IPS DF 6.9 (cell line): Measurements from ENCODE around the gene CCL7.
"Not testable (repeated sequence)": the region's sequence is repeated elsewhere in the genome, so short reads cannot be mapped to it uniquely, and the experiment has no call there.

ENCODE experiments used
- DNase-seq: peaks from one replicate; pipeline ENCODE4 v3.0.0-alpha.2; 2013; ENCODE audit warnings: low read depth, low spot score
- H3K27ac ChIP-seq: one replicate; pipeline ENCODE4 v1.5.1; 2013; ENCODE audit warnings: low read length, control low read depth
- H3K27me3 ChIP-seq: 2 replicates; pipeline ENCODE4 v1.6.1; 2013; ENCODE audit warnings: mild to moderate bottlenecking, low read length; ENCODE audit not compliant: control insufficient read depth, insufficient read depth
- H3K36me3 ChIP-seq: 2 replicates; pipeline ENCODE4 v1.6.1; 2013; ENCODE audit warnings: low read length; ENCODE audit not compliant: control insufficient read depth, insufficient read depth
- H3K4me1 ChIP-seq: 2 replicates; pipeline ENCODE4 v1.6.1; 2013; ENCODE audit warnings: low read length; ENCODE audit not compliant: control insufficient read depth, insufficient read depth
- H3K4me3 ChIP-seq: 2 replicates; pipeline ENCODE4 v1.5.1; 2013; ENCODE audit warnings: mild to moderate bottlenecking, low read length
- H3K9me3 ChIP-seq: 2 replicates; pipeline ENCODE4 v1.6.1; 2013; ENCODE audit warnings: low read length, inconsistent platforms; ENCODE audit not compliant: control insufficient read depth, insufficient read depth
- WGBS: extraction: QIAGEN DNeasy Blood & Tissue Kit; methylation state at CpG from one replicate; pipeline ENCODE4 v1.1.7; 2013; ENCODE audit warnings: mixed read lengths, missing lambda C conversion rate; ENCODE audit not compliant: insufficient read length, insufficient coverage; 5-methylcytosine and 5-hydroxymethylcytosine counted together

CCL7 gene

GRCh38 chr17:34269969-34270368 lies at the start of gene CCL7:
Gene CCL7 (plus strand): TSS chr17:34270221. CDS start chr17:34270291, 70 bp downstream.
- H3K4me3 ChIP-seq: no peak within 1 kb of the TSS
- WGBS: no CpG with 5 or more reads among the region's 1 CpG
- no peaks in the 10 kb centered on the region for H3K36me3 ChIP-seq
- no peaks in the 10 kb centered on the region for H3K27me3 ChIP-seq
- no peaks in the 10 kb centered on the region for H3K4me1 ChIP-seq
- H3K27ac ChIP-seq: no peak within 1 kb of the TSS
- no peak for DNase-seq
- H3K9me3 ChIP-seq: no peaks in the 10 kb centered on the region

GRCh38 chr17:34220752-34221395 lies 49.1 kb upstream of the CCL7 start:
- Histone ChIP-seq H3K36me3 (no peaks in the 10 kb centered on the region), H3K27ac (no peak overlapping the region), H3K4me3 (no peak overlapping the region), H3K4me1 (no peaks in the 10 kb centered on the region), H3K27me3 (no peaks in the 10 kb centered on the region), H3K9me3 (no peaks in the 10 kb centered on the region)
- no peak for DNase-seq
- no CpG with 5 or more reads among the region's 5 CpGs for WGBS

DNA sequence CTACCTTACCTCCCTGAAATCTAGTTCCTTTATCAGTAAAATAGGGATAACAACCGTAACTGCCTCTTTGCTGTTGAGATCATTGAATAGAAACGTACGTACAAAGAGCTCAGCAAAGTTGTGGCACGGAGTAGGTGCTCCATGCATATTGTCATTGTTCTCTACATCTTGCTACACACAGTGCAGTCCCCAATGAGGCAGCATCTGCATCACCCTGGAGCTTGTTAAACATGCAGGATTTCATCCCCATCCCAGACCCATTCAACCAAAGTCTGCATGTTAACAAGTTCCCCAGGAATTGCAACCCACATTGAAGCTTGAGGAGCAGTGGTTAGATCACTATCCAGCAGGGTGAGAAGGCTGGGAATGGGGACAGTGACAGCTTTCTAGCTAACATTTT lies 48.6 kb upstream of the CCL7 start:
- DNase-seq: no peak
- Histone ChIP-seq H3K4me1 (no peaks in the 10 kb centered on the region), H3K27ac (no peak overlapping the region), H3K36me3 (no peaks in the 10 kb centered on the region), H3K4me3 (no peak overlapping the region), H3K9me3 (no peaks in the 10 kb centered on the region), H3K27me3 (no peaks in the 10 kb centered on the region)
- no CpG with 5 or more reads among the region's 4 CpGs for WGBS

GRCh38 chr17:34222722-34223497 lies 47.1 kb upstream of the CCL7 start:
- H3K9me3 ChIP-seq: no peaks in the 10 kb centered on the region
- no peaks in the 10 kb centered on the region for H3K4me1 ChIP-seq
- no peak for DNase-seq
- H3K4me3 ChIP-seq: no peak overlapping the region
- H3K27me3 ChIP-seq: no peaks in the 10 kb centered on the region
- no peak overlapping the region for H3K27ac ChIP-seq
- no peaks in the 10 kb centered on the region for H3K36me3 ChIP-seq
- no CpG with 5 or more reads among the region's 3 CpGs for WGBS

GRCh38 chr17:34225046-34225445 lies 45.0 kb upstream of the CCL7 start:
- no peaks in the 10 kb centered on the region for H3K36me3 ChIP-seq
- no CpG with 5 or more reads among the region's 9 CpGs for WGBS
- H3K9me3 ChIP-seq: no peaks in the 10 kb centered on the region
- no peaks in the 10 kb centered on the region for H3K27me3 ChIP-seq
- no peak for DNase-seq
- no peaks in the 10 kb centered on the region for H3K4me1 ChIP-seq
- H3K27ac ChIP-seq: no peak overlapping the region
- H3K4me3 ChIP-seq: no peak overlapping the region

- no peaks in the 10 kb centered on the region for H3K4me1 ChIP-seq
- no peak for DNase-seq
- no peaks in the 10 kb centered on the region for H3K9me3 ChIP-seq
- no peak overlapping the region for H3K4me3 ChIP-seq
- H3K27ac ChIP-seq: no peak overlapping the region
- no peaks in the 10 kb centered on the region for H3K27me3 ChIP-seq
- H3K36me3 ChIP-seq: no peaks in the 10 kb centered on the region
- WGBS: no CpG with 5 or more reads among the region's 3 CpGs
Observed at GRCh38 chr17:34226011-34226743, 43.8 kb upstream of the CCL7 start.

DNA sequence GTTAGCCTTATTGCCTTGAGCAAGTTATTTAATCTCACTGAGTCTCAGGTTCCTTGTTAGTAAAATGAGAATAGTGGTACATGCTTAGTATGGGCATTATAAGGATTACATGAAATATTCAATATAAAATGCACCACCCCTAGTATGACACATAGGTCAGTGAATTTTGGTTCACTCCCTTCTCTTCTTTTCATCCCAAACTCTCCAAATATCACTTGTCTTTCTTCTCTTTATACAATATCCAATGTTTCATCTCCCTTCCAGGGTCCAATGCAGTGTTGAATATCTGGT lies 43.3 kb upstream of the CCL7 start:
- no peaks in the 10 kb centered on the region for H3K9me3 ChIP-seq
- no peaks in the 10 kb centered on the region for H3K27me3 ChIP-seq
- DNase-seq: no peak
- H3K4me3 ChIP-seq: no peak overlapping the region
- no peaks in the 10 kb centered on the region for H3K4me1 ChIP-seq
- no peak overlapping the region for H3K27ac ChIP-seq
- no peaks in the 10 kb centered on the region for H3K36me3 ChIP-seq

- no CpG with 5 or more reads among the region's 2 CpGs for WGBS
- DNase-seq, H3K27ac ChIP-seq, H3K4me3 ChIP-seq, H3K27me3 ChIP-seq, H3K36me3 ChIP-seq, H3K4me1 ChIP-seq, H3K9me3 ChIP-seq: not testable (repeated sequence)
Observed at GRCh38 chr17:34227293-34227692, 42.7 kb upstream of the CCL7 start.

DNA sequence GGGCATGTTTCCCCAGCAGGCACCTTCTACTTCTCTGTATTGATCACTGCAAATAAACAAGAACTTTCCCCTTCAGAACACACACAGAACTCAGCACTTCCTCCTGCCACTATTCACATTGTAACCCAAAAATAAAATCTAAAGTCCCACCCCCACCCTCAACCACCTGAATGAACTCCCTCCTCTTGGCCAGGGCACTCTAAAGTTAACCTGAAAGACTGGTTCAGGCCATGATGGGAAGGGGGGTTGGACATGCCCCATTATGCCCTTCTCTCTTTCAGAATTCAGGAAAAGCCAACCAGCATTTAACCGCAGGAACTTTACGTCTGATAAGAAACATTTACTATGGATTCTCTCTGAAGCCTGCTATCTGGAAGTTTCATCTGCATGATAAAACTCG lies 42.3 kb upstream of the CCL7 start:
- H3K4me3 ChIP-seq: no peak overlapping the region
- no peak for DNase-seq
- no peaks in the 10 kb centered on the region for H3K9me3 ChIP-seq
- H3K36me3 ChIP-seq: no peaks in the 10 kb centered on the region
- no peaks in the 10 kb centered on the region for H3K4me1 ChIP-seq
- WGBS: no CpG with 5 or more reads among the region's 3 CpGs
- H3K27me3 ChIP-seq: no peaks in the 10 kb centered on the region
- H3K27ac ChIP-seq: no peak overlapping the region

GRCh38 chr17:34228781-34229180 lies 41.2 kb upstream of the CCL7 start:
- no CpG with 5 or more reads among the region's 4 CpGs for WGBS
- no peak for DNase-seq
- H3K27me3 ChIP-seq: no peaks in the 10 kb centered on the region

More at GRCh38 chr17:34228781-34229180, 41.2 kb upstream of the CCL7 start:
- Histone ChIP-seq H3K4me3 (no peak overlapping the region), H3K27ac (no peak overlapping the region), H3K9me3 (no peaks in the 10 kb centered on the region), H3K36me3 (no peaks in the 10 kb centered on the region), H3K4me1 (no peaks in the 10 kb centered on the region)
